A549 (cell line): ENCODE data around the gene ZNF630.

Source experiments
- CEBPB ChIP-seq, 2 experiments: fragments of >200 bp in 1 of 2; sonication (Bioruptor Twin) in 1 of 2; formaldehyde crosslinking in 1 of 2; IDR thresholded peaks; 2 replicates each; pipeline ENCODE4 v1.6.1; 2012 to 2016
- CHD4 ChIP-seq: fragments of 200-600 bp; sonication (generic); IDR thresholded peaks from 2 replicates; pipeline ENCODE4 v1.6.1; 2016; ENCODE audit warnings: antibody characterized with exemption, mild to moderate bottlenecking, borderline replicate concordance
- EP300 ChIP-seq, 2 experiments: fragments of >200 bp; sonication (Bioruptor Twin); formaldehyde crosslinking; IDR thresholded peaks; 2 replicates in 1 of 2; 3 replicates in 1 of 2; pipeline ENCODE4 v1.6.1; 2016 to 2017
- POLR2A ChIP-seq: IDR thresholded peaks from 2 replicates; pipeline ENCODE4 v1.6.1; 2012; ENCODE audit warnings: mild to moderate bottlenecking, low read length
- SMC3 ChIP-seq: fragments of >200 bp; sonication (Bioruptor Twin); formaldehyde crosslinking; IDR thresholded peaks from 3 replicates; pipeline ENCODE4 v1.6.1; 2018; ENCODE audit warnings: inconsistent platforms
- TF ChIP-seq, protein P1 (sequence below): fragments of >200 bp; sonication (Bioruptor Twin); formaldehyde crosslinking; IDR thresholded peaks from 3 replicates; pipeline ENCODE4 v1.5.1; 2016

GRCh38 chrX:48045410-48046311, 25.8 kb downstream of the ZNF630 start:
- TF ChIP-seq EP300 (IDR thresholded peaks at IDR 0.05): no peak
- TF ChIP-seq, protein P1, sequence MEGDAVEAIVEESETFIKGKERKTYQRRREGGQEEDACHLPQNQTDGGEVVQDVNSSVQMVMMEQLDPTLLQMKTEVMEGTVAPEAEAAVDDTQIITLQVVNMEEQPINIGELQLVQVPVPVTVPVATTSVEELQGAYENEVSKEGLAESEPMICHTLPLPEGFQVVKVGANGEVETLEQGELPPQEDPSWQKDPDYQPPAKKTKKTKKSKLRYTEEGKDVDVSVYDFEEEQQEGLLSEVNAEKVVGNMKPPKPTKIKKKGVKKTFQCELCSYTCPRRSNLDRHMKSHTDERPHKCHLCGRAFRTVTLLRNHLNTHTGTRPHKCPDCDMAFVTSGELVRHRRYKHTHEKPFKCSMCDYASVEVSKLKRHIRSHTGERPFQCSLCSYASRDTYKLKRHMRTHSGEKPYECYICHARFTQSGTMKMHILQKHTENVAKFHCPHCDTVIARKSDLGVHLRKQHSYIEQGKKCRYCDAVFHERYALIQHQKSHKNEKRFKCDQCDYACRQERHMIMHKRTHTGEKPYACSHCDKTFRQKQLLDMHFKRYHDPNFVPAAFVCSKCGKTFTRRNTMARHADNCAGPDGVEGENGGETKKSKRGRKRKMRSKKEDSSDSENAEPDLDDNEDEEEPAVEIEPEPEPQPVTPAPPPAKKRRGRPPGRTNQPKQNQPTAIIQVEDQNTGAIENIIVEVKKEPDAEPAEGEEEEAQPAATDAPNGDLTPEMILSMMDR: no peak
- TF ChIP-seq POLR2A: no peak
- TF ChIP-seq CHD4: no peak
- no peak for TF ChIP-seq SMC3
- no peak for TF ChIP-seq CEBPB (IDR thresholded peaks at IDR 0.05)
